ENCODE measurements around the gene NRXN2.

The NRXN2 gene

DNA sequence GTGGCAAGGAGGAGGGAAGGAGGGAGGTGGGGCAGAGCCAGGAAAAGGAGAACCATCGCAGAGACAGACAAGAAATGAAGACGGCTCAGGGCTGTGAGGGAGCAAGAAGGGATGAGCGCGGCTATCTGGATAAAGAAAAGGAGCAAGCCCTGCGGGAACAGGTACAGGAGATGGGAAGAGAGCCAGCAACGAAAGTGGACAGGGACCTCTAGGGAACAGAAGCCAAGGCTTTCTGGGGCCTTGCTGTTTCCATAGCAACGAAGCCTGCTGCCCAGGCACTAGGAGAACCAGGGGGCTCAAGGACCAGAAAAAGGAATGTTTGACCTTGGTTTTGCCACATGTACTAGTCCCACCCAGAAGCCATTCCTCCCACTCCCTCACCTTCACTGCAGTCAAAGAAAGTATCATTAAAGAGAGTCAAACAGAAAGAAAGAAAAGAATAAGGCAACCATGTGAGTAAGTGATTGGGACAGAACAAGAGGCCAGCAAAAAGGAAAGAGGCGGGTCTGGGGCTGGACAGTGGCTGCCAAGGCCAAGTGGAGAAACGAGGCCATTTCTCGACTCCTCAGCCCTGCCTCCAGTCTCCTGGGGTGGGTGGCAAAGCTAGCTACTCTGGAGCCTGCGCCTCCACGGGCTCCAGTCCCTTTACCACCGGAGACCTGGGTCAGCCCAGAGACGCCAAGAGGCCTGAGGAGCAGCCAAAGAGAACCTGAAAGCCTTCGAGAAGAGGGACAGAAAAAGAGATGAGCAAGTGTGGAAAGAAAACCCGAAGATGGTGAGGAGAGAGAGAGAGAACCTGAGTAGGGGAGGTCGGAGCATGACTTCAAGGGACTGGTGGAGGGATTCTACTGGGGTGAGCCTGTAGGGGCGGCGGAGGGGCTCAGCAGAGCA, 35.1 kb downstream of the NRXN2 start:
- TF ChIP-seq ZBTB7A (IDR thresholded peaks at IDR 0.05; ENCODE audit: low read depth) (peak; percentile 93; the same call in 1 of the 2 replicates), YY1 (IDR thresholded peaks at IDR 0.05; ENCODE audit: low read depth) (no peak)

DNA sequence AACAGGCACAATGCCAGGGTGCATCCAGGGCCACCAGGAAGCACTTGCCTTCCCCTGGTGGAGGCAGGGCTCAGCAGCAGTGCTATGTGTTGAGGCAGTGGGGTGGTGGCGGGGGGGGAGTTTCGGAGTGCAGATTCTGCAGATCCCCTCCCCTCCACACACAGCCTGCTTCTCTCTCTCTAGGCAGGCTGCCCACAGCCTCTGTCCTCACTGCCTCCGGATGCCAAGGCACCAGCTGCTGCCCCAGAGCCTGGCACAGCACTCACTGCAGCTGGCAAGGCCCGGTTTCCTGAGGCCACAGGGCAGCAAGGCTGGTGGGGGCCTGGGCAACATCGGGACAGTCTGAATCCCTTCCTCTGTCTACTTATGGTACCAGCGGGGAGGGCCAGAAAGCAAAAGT, 35.8 kb downstream of the NRXN2 start:
- TF ChIP-seq RAD21 (IDR thresholded peaks at IDR 0.05; ENCODE audit: low read depth) = no peak
- no peak for TF ChIP-seq EGR1 (IDR thresholded peaks at IDR 0.05)
- TF ChIP-seq, protein P1, sequence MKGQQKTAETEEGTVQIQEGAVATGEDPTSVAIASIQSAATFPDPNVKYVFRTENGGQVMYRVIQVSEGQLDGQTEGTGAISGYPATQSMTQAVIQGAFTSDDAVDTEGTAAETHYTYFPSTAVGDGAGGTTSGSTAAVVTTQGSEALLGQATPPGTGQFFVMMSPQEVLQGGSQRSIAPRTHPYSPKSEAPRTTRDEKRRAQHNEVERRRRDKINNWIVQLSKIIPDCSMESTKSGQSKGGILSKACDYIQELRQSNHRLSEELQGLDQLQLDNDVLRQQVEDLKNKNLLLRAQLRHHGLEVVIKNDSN (IDR thresholded peaks at IDR 0.05) = no peak
- no peak for TF ChIP-seq CEBPB (IDR thresholded peaks at IDR 0.05)
- TF ChIP-seq, protein P2, sequence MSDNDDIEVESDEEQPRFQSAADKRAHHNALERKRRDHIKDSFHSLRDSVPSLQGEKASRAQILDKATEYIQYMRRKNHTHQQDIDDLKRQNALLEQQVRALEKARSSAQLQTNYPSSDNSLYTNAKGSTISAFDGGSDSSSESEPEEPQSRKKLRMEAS (IDR thresholded peaks at IDR 0.05) = no peak
- no peak for TF ChIP-seq ZBTB7A (IDR thresholded peaks at IDR 0.05; ENCODE audit: low read depth)
- no peak for TF ChIP-seq CREB1 (IDR thresholded peaks at IDR 0.05; ENCODE audit: low read depth)
- no peak for TF ChIP-seq EP300 (IDR thresholded peaks at IDR 0.05; ENCODE audit: borderline replicate concordance)
- TF ChIP-seq FOXM1 (IDR thresholded peaks at IDR 0.05; ENCODE audit: borderline replicate concordance, low read depth) = no peak

DNA sequence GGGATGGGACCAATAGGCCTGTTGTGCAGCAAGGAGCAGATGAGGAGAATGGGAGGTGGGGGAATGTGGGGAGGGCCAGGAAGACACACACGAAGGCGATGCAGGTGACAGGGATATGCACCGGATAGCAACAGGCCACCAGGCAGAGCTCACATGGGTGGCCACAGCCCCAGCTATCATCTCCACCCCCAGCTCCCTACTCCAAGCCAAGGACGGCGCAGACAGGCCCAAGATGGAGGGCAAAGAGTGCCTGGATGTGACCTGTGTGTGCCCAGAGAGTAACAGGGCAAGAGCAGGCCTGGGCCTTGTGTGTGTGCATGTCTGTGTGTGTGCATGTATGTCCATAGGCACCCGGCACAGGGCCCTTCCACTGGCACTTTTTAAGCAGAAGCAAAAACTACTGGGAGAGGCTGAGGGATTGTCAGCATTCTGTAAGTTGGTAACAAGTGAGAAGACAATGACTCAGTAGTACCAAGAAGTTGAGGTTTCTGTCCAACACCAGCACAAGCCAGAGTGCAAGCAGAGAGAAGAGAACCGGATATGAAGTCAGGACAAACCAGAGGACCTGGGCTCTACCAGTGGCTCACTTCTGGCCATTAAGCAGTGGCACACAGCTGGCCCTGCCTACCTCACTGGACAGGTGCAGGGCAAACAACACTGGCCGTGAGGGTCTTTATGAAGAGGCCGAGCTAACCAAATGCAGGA, 36.4 kb downstream of the NRXN2 start:
- TF ChIP-seq FOXM1 (IDR thresholded peaks at IDR 0.05; ENCODE audit: borderline replicate concordance, low read depth) (no peak), RAD21 (IDR thresholded peaks at IDR 0.05; ENCODE audit: low read depth) (no peak), TAF1 (IDR thresholded peaks at IDR 0.05; ENCODE audit: low read depth) (no peak), NFIC (IDR thresholded peaks at IDR 0.05) (no peak), TCF12 (IDR thresholded peaks at IDR 0.05; ENCODE audit: low read depth) (no peak), CEBPB (IDR thresholded peaks at IDR 0.05) (no peak), YY1 (IDR thresholded peaks at IDR 0.05; ENCODE audit: low read depth) (no peak), EP300 (IDR thresholded peaks at IDR 0.05; ENCODE audit: borderline replicate concordance) (no peak), TEAD4 (IDR thresholded peaks at IDR 0.05) (no peak), ZBTB7A (IDR thresholded peaks at IDR 0.05; ENCODE audit: low read depth) (no peak), EGR1 (IDR thresholded peaks at IDR 0.05) (no peak), CREB1 (IDR thresholded peaks at IDR 0.05; ENCODE audit: low read depth) (no peak)
- TF ChIP-seq, protein P3, sequence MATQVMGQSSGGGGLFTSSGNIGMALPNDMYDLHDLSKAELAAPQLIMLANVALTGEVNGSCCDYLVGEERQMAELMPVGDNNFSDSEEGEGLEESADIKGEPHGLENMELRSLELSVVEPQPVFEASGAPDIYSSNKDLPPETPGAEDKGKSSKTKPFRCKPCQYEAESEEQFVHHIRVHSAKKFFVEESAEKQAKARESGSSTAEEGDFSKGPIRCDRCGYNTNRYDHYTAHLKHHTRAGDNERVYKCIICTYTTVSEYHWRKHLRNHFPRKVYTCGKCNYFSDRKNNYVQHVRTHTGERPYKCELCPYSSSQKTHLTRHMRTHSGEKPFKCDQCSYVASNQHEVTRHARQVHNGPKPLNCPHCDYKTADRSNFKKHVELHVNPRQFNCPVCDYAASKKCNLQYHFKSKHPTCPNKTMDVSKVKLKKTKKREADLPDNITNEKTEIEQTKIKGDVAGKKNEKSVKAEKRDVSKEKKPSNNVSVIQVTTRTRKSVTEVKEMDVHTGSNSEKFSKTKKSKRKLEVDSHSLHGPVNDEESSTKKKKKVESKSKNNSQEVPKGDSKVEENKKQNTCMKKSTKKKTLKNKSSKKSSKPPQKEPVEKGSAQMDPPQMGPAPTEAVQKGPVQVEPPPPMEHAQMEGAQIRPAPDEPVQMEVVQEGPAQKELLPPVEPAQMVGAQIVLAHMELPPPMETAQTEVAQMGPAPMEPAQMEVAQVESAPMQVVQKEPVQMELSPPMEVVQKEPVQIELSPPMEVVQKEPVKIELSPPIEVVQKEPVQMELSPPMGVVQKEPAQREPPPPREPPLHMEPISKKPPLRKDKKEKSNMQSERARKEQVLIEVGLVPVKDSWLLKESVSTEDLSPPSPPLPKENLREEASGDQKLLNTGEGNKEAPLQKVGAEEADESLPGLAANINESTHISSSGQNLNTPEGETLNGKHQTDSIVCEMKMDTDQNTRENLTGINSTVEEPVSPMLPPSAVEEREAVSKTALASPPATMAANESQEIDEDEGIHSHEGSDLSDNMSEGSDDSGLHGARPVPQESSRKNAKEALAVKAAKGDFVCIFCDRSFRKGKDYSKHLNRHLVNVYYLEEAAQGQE (IDR thresholded peaks at IDR 0.05; ENCODE audit: low read depth) = no peak
- TF ChIP-seq, protein P1 (IDR thresholded peaks at IDR 0.05) = no peak
- TF ChIP-seq, protein P2 (IDR thresholded peaks at IDR 0.05) = no peak

DNA sequence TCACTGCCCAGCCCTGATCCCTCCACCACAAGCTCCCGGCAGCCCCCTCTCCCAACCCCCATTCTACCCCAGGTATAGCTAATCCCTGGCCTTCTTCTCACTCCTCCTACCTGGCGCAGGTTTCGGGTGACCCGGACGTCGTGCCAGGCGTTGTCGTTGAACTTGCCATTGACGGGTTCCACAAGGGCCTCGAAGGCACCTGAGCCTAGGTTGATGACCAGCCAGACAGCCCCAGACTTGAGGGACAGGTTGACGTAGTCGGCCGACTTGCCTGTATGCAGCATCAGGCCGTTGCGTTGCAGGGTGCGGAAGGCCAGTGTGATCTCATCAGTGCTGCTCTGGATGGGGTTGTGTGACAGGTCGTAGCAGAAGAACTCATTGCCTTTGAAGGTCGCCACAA, 37.5 kb downstream of the NRXN2 start:
- TF ChIP-seq TCF12 (IDR thresholded peaks at IDR 0.05; ENCODE audit: low read depth) (no peak), TAF1 (IDR thresholded peaks at IDR 0.05; ENCODE audit: low read depth) (no peak), NFIC (IDR thresholded peaks at IDR 0.05) (no peak), CEBPB (IDR thresholded peaks at IDR 0.05) (no peak), FOXM1 (IDR thresholded peaks at IDR 0.05; ENCODE audit: borderline replicate concordance, low read depth) (no peak), TEAD4 (IDR thresholded peaks at IDR 0.05) (no peak), EGR1 (IDR thresholded peaks at IDR 0.05) (no peak)
- TF ChIP-seq, protein P3 (IDR thresholded peaks at IDR 0.05; ENCODE audit: low read depth) = no peak

DNA sequence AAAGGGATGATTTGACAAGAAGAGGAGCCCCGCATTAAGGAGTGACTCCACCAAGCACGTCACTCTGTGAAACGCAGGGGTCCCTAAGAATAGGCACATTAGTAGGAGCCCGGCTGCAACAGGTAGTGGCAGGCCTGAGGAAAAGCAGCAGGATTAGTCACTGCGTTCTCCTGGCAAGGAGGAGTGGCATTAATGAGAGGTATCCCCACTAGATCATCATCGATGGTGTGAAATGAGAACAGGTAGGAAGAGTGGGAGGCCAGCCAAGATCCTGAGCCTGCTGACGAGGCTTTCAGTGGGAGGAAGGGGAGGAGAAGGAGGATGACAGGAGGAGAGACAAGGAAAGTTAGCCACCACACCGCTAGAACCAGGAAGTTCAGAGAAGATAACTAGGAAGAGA, 38.6 kb downstream of the NRXN2 start:
- TF ChIP-seq, protein P1 (IDR thresholded peaks at IDR 0.05) = no peak
- no peak for TF ChIP-seq TEAD4 (IDR thresholded peaks at IDR 0.05)
- TF ChIP-seq ZBTB7A (IDR thresholded peaks at IDR 0.05; ENCODE audit: low read depth) = no peak
- TF ChIP-seq YY1 (IDR thresholded peaks at IDR 0.05; ENCODE audit: low read depth) = no peak
- no peak for TF ChIP-seq FOXM1 (IDR thresholded peaks at IDR 0.05; ENCODE audit: borderline replicate concordance, low read depth)
- TF ChIP-seq NFIC (IDR thresholded peaks at IDR 0.05) = no peak
- no peak for TF ChIP-seq CEBPB (IDR thresholded peaks at IDR 0.05)
- TF ChIP-seq TCF12 (IDR thresholded peaks at IDR 0.05; ENCODE audit: low read depth) = no peak
- TF ChIP-seq CREB1 (IDR thresholded peaks at IDR 0.05; ENCODE audit: low read depth) = no peak
- no peak for TF ChIP-seq EGR1 (IDR thresholded peaks at IDR 0.05)
- TF ChIP-seq EP300 (IDR thresholded peaks at IDR 0.05; ENCODE audit: borderline replicate concordance) = no peak

All from Ishikawa (cell line).